ENCODE results near the gene CCL2.

- TF ChIP-seq EZH2 (IDR thresholded peaks at IDR 0.05), result no peak
- TF ChIP-seq POLR2AphosphoS5 (IDR thresholded peaks at IDR 0.05; ENCODE audit: borderline replicate concordance, low read depth, low read length), result no peak
Observed at GRCh38 chr17:34285286-34285792, 30.3 kb downstream of the CCL2 start, which contains the start of gene CCL11.
